K562 (cell line): ENCODE results near the gene CT45A10. TPM values are rescaled to one million over a fixed set of nuclear protein-coding genes. Genes with fewer than 3 reads are reported as not detected.

Experiments
- ATAC-seq: fragments of 200-7000 bp; cut with Tn5 transposase; 3 replicates; pipeline ENCODE4 v1.9.1; 2020; ENCODE audit warnings: moderate library complexity
- BruUV-seq: library from RNA; stranded (reverse); fragments of 400-500 nt; replicated peaks from 2 replicates; lab custom pipeline; 2021; lab: Mats Ljungman, UMichigan
- CTCF ChIA-PET: fragments of 300-600 bp; formaldehyde crosslinking; extraction: SDS; loops from one replicate; lab custom pipeline; 2021; ENCODE audit warnings: low intra/inter-chr PET ratio; lab: Yijun Ruan, JAX
- POLR2A ChIA-PET: fragments of 300-600, 350-650 bp; sonication (Branson Sonifier 250); formaldehyde crosslinking; extraction: SDS; loops from one replicate; lab custom pipeline; 2021; ENCODE audit warnings: antibody characterized with exemption, inconsistent platforms; lab: Yijun Ruan, JAX
- DNase-seq, 4 experiments: peaks; one replicate each; pipeline versions ENCODE4 v3.0.0 to v3.0.0-alpha.2; 2011 to 2018; ENCODE audit warnings: low spot score in 3 of 4, mixed read lengths in 3 of 4; ENCODE audit errors: extremely low read depth in 1 of 4
- FAIRE-seq: peaks from 2 replicates; lab custom pipeline; 2011; peaks lifted over from hg19 to GRCh38; lab: Jason Lieb, UNC
- H2AFZ ChIP-seq: 2 replicates; pipeline ENCODE4 v1.6.0; 2011; ENCODE audit warnings: low read depth, low read length, control low read depth, inconsistent platforms
- H3K27ac ChIP-seq: fragments of 200-600 bp; 3 replicates; pipeline ENCODE4 v1.8.0; 2011; ENCODE audit warnings: low read depth, mild to moderate bottlenecking, control low read depth, inconsistent platforms, low read length, moderate library complexity, mixed read lengths; ENCODE audit errors: extremely low read depth
- H3K27me3 ChIP-seq, 2 experiments: fragments of 300-600 bp in 1 of 2; 2 replicates in 1 of 2; 3 replicates in 1 of 2; pipeline versions ENCODE4 v1.6.0 to v1.8.0; 2011; ENCODE audit warnings: inconsistent platforms in 2 of 2, low read length in 2 of 2, mild to moderate bottlenecking in 1 of 2, mixed read lengths in 1 of 2, moderate library complexity in 1 of 2; ENCODE audit not compliant: control insufficient read depth in 2 of 2, insufficient read depth in 2 of 2
- H3K36me3 ChIP-seq: fragments of 300-600 bp; 3 replicates; pipeline ENCODE4 v1.8.0; 2011; ENCODE audit warnings: mild to moderate bottlenecking, low read length, inconsistent platforms; ENCODE audit not compliant: control insufficient read depth, insufficient read depth
- H3K4me1 ChIP-seq, 2 experiments: fragments of 200-600 bp in 1 of 2; replicated peaks in 1 of 2; 2 replicates in 1 of 2; 3 replicates in 1 of 2; pipeline versions ENCODE4 v1.5.1 to v1.8.0; 2011; ENCODE audit warnings: inconsistent platforms in 2 of 2, low read length in 2 of 2, mild to moderate bottlenecking in 1 of 2, mixed read lengths in 1 of 2, moderate library complexity in 1 of 2; ENCODE audit not compliant: control insufficient read depth in 2 of 2, insufficient read depth in 2 of 2
- H3K4me2 ChIP-seq: 2 replicates; pipeline ENCODE4 v1.6.1; 2011; ENCODE audit warnings: low read length, control low read depth, inconsistent platforms, mixed read lengths; ENCODE audit not compliant: insufficient read depth
- H3K4me3 ChIP-seq: fragments of 200-600 bp; sonication (generic), shearing (Covaris generic); 2 replicates; pipeline ENCODE4 v1.5.1; 2016; ENCODE audit warnings: control low read depth, inconsistent platforms
- H3K79me2 ChIP-seq: fragments of 200-600 bp; 3 replicates; pipeline ENCODE4 v1.8.0; 2011; ENCODE audit warnings: low read length, inconsistent platforms; ENCODE audit not compliant: control insufficient read depth, insufficient read depth
- H3K9ac ChIP-seq, 2 experiments: 2 replicates each; pipeline versions ENCODE4 v1.6.0 to v1.6.1; 2011; ENCODE audit warnings: low read depth in 2 of 2, low read length in 2 of 2, control low read depth in 1 of 2, inconsistent platforms in 1 of 2, mild to moderate bottlenecking in 1 of 2, mixed read lengths in 1 of 2; ENCODE audit not compliant: insufficient read depth in 1 of 2
- H3K9me1 ChIP-seq: one replicate; pipeline ENCODE4 v1.6.0; 2011; ENCODE audit warnings: inconsistent platforms, mild to moderate bottlenecking, low read length, moderate library complexity; ENCODE audit not compliant: control insufficient read depth, insufficient read depth
- H3K9me3 ChIP-seq: replicated peaks from 2 replicates; pipeline ENCODE4 v1.5.1; 2011; ENCODE audit warnings: low read depth, low read length, inconsistent platforms; ENCODE audit not compliant: control insufficient read depth, insufficient read depth
- H4K20me1 ChIP-seq: replicated peaks from 2 replicates; pipeline ENCODE4 v1.6.1; 2011; ENCODE audit warnings: low read length, inconsistent platforms, mixed read lengths; ENCODE audit not compliant: control insufficient read depth, insufficient read depth
- NELFE ChIP-seq: IDR thresholded peaks from 2 replicates; pipeline ENCODE4 v1.6.1; 2011; ENCODE audit warnings: mild to moderate bottlenecking; ENCODE audit not compliant: insufficient read depth, insufficient read length
- ZNF253 ChIP-seq: fragments of 250-450 bp; sonication (Bioruptor Pico); conservative IDR thresholded peaks from 2 replicates; pipeline ENCODE4 v1.6.1; 2021; ENCODE audit warnings: mild to moderate bottlenecking
- ZNF57 ChIP-seq: fragments of 450-650 bp; formaldehyde crosslinking; IDR thresholded peaks from 2 replicates; pipeline ENCODE4 v1.4.0; 2020; ENCODE audit warnings: mild to moderate bottlenecking, moderate library complexity
- ZNF75A ChIP-seq: fragments of 450-650 bp; formaldehyde crosslinking; IDR thresholded peaks from 2 replicates; pipeline ENCODE4 v1.4.0; 2020; ENCODE audit warnings: mild to moderate bottlenecking
- WGBS: fragments of 100-300 bp; shearing (Covaris generic); methylation state at CpG from one replicate; pipeline ENCODE4 v1.1.6; 2016; ENCODE audit warnings: low coverage, mixed read lengths; ENCODE audit not compliant: insufficient coverage; ENCODE audit errors: missing lambda C conversion rate; 5-methylcytosine and 5-hydroxymethylcytosine counted together
- in situ Hi-C: fragments of 300-500 bp; cut with MboI; formaldehyde crosslinking; loops from 4 replicates; pipeline ENCODE4 v1.15.0; 2018; ENCODE audit warnings: inconsistent platforms, mixed read lengths
- intact Hi-C: fragments of 100-400 bp; cut with micrococcal nuclease; formaldehyde crosslinking; loops from 2 replicates; pipeline ENCODE4 v1.14.2; 2022
- polyA plus RNA-seq, 8 experiments: library from polyadenylated mRNA; depleted of rRNA in 4 of 8; stranded (reverse) in 5 of 8; unstranded in 3 of 8; fragments of >200 nt; fragmentation: Nextera tagmentation in 2 of 8; fragmentation: Illumina TruSeq in 1 of 8; extraction: Ambion mirVana in 2 of 8; extraction: Trizol in 1 of 8; gene quantifications; 2 replicates each; pipeline versions ENCODE4 v1.2.1 to v1.2.3, GENCODE V29; 2011 to 2014; ENCODE audit warnings: inconsistent platforms in 1 of 8, missing spikeins in 1 of 8
- total RNA-seq, 7 experiments: library from RNA; depleted of rRNA in 6 of 7; stranded (reverse); fragments of >200 nt in 6 of 7; fragmentation: Illumina TruSeq in 2 of 7; extraction: Trizol in 2 of 7; gene quantifications; 2 replicates each; pipeline versions ENCODE4 v1.2.1 to v1.2.3, GENCODE V29; 2011 to 2021; ENCODE audit warnings: low replicate concordance in 1 of 7
- TF ChIP-seq, protein P1 (sequence below), 2 experiments: fragments of 450-650 bp; formaldehyde crosslinking in 1 of 2; IDR thresholded peaks; 2 replicates each; pipeline versions ENCODE4 v1.4.0 to v1.6.1; 2014 to 2020; ENCODE audit warnings: mild to moderate bottlenecking in 2 of 2, borderline replicate concordance in 1 of 2, low read depth in 1 of 2
- TF ChIP-seq, protein P2 (sequence below): sonication (generic); formaldehyde crosslinking; IDR thresholded peaks from 2 replicates; pipeline ENCODE4 v1.8.0; 2023; ENCODE audit warnings: missing genetic modification reagents, mild to moderate bottlenecking, borderline replicate concordance

CT45A10 gene
- total and polyA plus RNA-seq, 9 of the 15 experiments (the other 6 are each of a cell fraction or from before 2014, with no cell fraction given) = 78.1 to 175 (median 102) TPM

DNA sequence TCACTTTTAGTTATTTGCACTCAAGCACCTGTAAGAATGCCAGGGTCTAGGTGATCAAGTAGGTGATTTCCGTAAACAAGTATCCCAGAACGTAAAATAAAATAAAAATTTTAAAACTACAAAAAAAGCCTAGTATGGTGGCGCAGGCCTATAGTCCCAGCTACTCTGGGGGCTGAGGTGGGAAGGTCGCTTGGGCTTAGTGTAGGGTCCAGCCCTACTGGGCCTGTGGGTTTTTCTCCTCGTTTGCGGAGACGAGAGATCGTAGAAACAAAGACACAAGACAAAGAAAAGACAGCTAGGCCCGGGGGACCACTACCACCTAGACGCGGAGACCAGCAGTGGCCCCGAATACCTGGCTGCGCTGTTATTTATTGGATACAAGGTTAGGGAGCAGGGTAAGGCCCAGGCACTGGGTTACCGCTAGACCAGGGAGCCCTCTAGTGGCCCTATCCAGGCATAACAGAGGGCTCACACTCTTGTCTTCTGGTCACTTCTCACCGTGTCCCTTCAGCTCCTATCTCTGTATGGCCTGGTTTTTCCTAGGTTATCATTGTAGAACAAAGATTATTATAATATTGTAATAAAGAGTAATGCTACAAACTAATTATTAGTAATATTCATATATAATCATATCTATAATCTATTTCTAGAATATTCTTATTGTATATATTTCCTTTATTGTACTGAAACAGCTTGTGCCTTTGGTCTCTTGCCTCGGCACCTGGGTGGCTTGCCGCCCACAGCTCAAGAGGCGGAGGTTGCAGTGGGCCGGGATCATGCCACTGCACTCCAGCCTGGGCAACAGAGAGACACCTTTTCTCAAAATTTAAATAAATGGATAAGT is 38.6 kb upstream of the CT45A10 start:
- H3K27ac ChIP-seq = no peak overlapping the region
- H3K9me1 ChIP-seq = no peaks in the 10 kb centered on the region
- 17% methylated on average over 17 of the region's 19 CpGs for WGBS
- no peaks in the 10 kb centered on the region for H3K36me3 ChIP-seq
- POLR2A ChIA-PET = interaction anchor here (1.4 kb wide), 1 partner anchor 38 kb away, joined by 4 read pairs; the partner anchor contains the start of genes CT45A10 and SAGE1
- no peaks in the 10 kb centered on the region for H4K20me1 ChIP-seq
- DNase-seq = peak; percentile 10 to 74 (median 48)
- no TSS peak for BruUV-seq
- no peaks in the 10 kb centered on the region for H3K9me3 ChIP-seq
- H2AFZ ChIP-seq = peak overlapping the region; percentile 72; the same call in 1 of the 2 replicates
- no peak overlapping the region for H3K4me3 ChIP-seq
- no peaks in the 10 kb centered on the region for H3K79me2 ChIP-seq
- intact Hi-C loops (loop anchor here (1.0 to 10.0 kb wide), 2 partner anchors 192 to 297 kb away; no protein-coding TSS in a partner anchor), in situ Hi-C loops (loop anchor here (25.0 kb wide), 1 partner anchor 195 kb away; no protein-coding TSS in a partner anchor)
- FAIRE-seq = peak; percentile 82
- no peak overlapping the region for H3K4me2 ChIP-seq
- no peak overlapping the region for H3K9ac ChIP-seq
- no peaks in the 10 kb centered on the region for H3K4me1 ChIP-seq
- peak; percentile 97 for ATAC-seq
- no peaks in the 10 kb centered on the region; a peak in 2 of 5 replicates for H3K27me3 ChIP-seq
- CTCF ChIA-PET = interaction anchor here (0.7 to 0.9 kb wide), 2 partner anchors 192 to 224 kb away, joined by 3 read pairs; no protein-coding TSS in a partner anchor
- no peak for TF ChIP-seq ZNF57 (CRISPR knock-in tag)
- TF ChIP-seq ZNF75A = no peak
- TF ChIP-seq, protein P1, sequence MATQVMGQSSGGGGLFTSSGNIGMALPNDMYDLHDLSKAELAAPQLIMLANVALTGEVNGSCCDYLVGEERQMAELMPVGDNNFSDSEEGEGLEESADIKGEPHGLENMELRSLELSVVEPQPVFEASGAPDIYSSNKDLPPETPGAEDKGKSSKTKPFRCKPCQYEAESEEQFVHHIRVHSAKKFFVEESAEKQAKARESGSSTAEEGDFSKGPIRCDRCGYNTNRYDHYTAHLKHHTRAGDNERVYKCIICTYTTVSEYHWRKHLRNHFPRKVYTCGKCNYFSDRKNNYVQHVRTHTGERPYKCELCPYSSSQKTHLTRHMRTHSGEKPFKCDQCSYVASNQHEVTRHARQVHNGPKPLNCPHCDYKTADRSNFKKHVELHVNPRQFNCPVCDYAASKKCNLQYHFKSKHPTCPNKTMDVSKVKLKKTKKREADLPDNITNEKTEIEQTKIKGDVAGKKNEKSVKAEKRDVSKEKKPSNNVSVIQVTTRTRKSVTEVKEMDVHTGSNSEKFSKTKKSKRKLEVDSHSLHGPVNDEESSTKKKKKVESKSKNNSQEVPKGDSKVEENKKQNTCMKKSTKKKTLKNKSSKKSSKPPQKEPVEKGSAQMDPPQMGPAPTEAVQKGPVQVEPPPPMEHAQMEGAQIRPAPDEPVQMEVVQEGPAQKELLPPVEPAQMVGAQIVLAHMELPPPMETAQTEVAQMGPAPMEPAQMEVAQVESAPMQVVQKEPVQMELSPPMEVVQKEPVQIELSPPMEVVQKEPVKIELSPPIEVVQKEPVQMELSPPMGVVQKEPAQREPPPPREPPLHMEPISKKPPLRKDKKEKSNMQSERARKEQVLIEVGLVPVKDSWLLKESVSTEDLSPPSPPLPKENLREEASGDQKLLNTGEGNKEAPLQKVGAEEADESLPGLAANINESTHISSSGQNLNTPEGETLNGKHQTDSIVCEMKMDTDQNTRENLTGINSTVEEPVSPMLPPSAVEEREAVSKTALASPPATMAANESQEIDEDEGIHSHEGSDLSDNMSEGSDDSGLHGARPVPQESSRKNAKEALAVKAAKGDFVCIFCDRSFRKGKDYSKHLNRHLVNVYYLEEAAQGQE (IDR thresholded peaks at IDR 0.05; ENCODE audit: borderline replicate concordance) = peak; percentile 78
- TF ChIP-seq, protein P1 (CRISPR knock-in tag; IDR thresholded peaks at IDR 0.05; ENCODE audit: low read depth) = no peak
- TF ChIP-seq ZNF253 (CRISPR knock-in tag) = no peak
- no peak for TF ChIP-seq NELFE
- TF ChIP-seq, protein P2, sequence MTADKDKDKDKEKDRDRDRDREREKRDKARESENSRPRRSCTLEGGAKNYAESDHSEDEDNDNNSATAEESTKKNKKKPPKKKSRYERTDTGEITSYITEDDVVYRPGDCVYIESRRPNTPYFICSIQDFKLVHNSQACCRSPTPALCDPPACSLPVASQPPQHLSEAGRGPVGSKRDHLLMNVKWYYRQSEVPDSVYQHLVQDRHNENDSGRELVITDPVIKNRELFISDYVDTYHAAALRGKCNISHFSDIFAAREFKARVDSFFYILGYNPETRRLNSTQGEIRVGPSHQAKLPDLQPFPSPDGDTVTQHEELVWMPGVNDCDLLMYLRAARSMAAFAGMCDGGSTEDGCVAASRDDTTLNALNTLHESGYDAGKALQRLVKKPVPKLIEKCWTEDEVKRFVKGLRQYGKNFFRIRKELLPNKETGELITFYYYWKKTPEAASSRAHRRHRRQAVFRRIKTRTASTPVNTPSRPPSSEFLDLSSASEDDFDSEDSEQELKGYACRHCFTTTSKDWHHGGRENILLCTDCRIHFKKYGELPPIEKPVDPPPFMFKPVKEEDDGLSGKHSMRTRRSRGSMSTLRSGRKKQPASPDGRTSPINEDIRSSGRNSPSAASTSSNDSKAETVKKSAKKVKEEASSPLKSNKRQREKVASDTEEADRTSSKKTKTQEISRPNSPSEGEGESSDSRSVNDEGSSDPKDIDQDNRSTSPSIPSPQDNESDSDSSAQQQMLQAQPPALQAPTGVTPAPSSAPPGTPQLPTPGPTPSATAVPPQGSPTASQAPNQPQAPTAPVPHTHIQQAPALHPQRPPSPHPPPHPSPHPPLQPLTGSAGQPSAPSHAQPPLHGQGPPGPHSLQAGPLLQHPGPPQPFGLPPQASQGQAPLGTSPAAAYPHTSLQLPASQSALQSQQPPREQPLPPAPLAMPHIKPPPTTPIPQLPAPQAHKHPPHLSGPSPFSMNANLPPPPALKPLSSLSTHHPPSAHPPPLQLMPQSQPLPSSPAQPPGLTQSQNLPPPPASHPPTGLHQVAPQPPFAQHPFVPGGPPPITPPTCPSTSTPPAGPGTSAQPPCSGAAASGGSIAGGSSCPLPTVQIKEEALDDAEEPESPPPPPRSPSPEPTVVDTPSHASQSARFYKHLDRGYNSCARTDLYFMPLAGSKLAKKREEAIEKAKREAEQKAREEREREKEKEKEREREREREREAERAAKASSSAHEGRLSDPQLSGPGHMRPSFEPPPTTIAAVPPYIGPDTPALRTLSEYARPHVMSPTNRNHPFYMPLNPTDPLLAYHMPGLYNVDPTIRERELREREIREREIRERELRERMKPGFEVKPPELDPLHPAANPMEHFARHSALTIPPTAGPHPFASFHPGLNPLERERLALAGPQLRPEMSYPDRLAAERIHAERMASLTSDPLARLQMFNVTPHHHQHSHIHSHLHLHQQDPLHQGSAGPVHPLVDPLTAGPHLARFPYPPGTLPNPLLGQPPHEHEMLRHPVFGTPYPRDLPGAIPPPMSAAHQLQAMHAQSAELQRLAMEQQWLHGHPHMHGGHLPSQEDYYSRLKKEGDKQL (CRISPR knock-in tag) = no peak
